Subcutaneous adipose tissue (tissue), 4 donors: Measurements from ENCODE around the gene GATAD2A. TPM values are rescaled to one million over a fixed set of nuclear protein-coding genes. Genes with fewer than 3 reads are reported as not detected.

Experiments used
- CTCF ChIP-seq: fragments of 450-650 bp; IDR thresholded peaks from one replicate; pipeline ENCODE4 v1.5.1; 2016; ENCODE audit warnings: low read depth, mild to moderate bottlenecking, control low read depth, antibody characterized with exemption, moderate library complexity
- total RNA-seq, 4 donors: library from RNA; depleted of rRNA; stranded (reverse); fragments of >200 nt; gene quantifications; one replicate each; pipeline ENCODE4 v1.1.0, GENCODE V29; 2016

GATAD2A gene
- total RNA-seq, 4 donors from 2014 or later = 24.0 to 32.0 (median 28.9) TPM

- no peak for TF ChIP-seq CTCF
Measured at GRCh38 chr19:19438366-19439175, 33.1 kb downstream of the GATAD2A start.

GRCh38 chr19:19439176-19439482, 33.7 kb downstream of the GATAD2A start:
- no peak for TF ChIP-seq CTCF

GRCh38 chr19:19443283-19443682, 37.8 kb downstream of the GATAD2A start:
- no peak for TF ChIP-seq CTCF

- no peak for TF ChIP-seq CTCF
Measured at GRCh38 chr19:19443902-19444680, 38.6 kb downstream of the GATAD2A start.

GRCh38 chr19:19444681-19445155, 39.2 kb downstream of the GATAD2A start:
- TF ChIP-seq CTCF = no peak

GRCh38 chr19:19445288-19445687, 39.8 kb downstream of the GATAD2A start:
- TF ChIP-seq CTCF = no peak

- TF ChIP-seq CTCF = no peak
Measured at GRCh38 chr19:19445911-19446361, 40.5 kb downstream of the GATAD2A start.
